Omental fat pad (tissue), 4 donors: ENCODE data around the gene CDK5R1. TPM values are rescaled to one million over a fixed set of nuclear protein-coding genes. Genes with fewer than 3 reads are reported as not detected.

Experiments used
- ATAC-seq: fragments of 150-250 bp; one replicate; pipeline ENCODE4 v1.9.1; 2016; ENCODE audit warnings: mild to moderate bottlenecking, moderate library complexity; ENCODE audit not compliant: low FRiP score
- DNase-seq: peaks from one replicate; pipeline ENCODE4 v3.0.0-alpha.2; 2019; ENCODE audit warnings: low spot score
- CTCF ChIP-seq, 3 donors: fragments of 450-650 bp; IDR thresholded peaks; one replicate each; pipeline ENCODE4 v1.5.1; 2016 to 2017; ENCODE audit warnings: antibody characterized with exemption in 3 of 3, mild to moderate bottlenecking in 3 of 3, moderate library complexity in 2 of 3
- total RNA-seq, 4 donors: library from RNA; depleted of rRNA; stranded (reverse); fragments of >200 nt; gene quantifications; one replicate each; pipeline ENCODE4 v1.1.0, GENCODE V29; 2016

Gene CDK5R1
- total RNA-seq, 4 donors from 2014 or later: 1.1 to 2.6 (median 1.8) TPM

DNA sequence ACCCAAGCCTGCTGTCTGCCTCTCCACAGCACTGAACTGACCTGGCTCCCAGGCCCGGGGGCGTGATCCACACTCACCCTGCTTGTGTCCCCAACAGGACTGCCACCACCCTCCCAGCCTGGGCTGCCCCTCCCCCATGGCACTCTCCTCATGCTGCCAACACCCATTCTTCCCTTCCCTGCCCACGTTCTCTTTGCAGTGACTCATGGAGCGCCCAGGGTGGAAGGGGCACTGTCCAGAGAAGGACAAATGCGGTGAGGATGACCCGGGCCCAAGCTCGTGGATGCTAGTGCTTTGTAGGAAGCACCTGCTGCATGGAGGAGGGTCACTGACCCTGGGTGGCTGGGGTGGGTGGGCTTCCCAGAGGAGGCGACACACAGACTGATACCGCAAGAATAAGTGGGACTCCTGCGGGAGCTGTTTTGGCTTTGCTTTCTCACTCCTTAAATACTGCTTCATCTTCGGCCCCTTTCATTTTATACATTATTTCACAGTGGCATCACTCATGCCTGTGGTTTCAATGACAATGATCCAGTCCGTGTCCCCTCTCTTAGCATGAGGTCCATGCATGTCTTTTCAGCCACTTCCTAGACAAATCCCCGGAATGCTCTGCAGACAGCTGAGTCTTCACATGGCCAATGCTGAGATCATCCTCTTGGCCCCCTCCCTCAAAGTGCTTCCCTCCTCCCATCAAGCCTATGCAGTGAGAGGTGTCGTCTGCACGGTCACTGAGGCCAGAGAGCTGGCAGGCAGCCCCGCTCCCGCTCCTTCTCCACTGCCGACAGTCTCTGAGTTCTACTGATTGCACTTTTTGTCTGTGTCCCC lies 17.6 kb downstream of the CDK5R1 start:
- no peak for ATAC-seq
- no peak for DNase-seq
- TF ChIP-seq CTCF (IDR thresholded peaks at IDR 0.05): no peak

DNA sequence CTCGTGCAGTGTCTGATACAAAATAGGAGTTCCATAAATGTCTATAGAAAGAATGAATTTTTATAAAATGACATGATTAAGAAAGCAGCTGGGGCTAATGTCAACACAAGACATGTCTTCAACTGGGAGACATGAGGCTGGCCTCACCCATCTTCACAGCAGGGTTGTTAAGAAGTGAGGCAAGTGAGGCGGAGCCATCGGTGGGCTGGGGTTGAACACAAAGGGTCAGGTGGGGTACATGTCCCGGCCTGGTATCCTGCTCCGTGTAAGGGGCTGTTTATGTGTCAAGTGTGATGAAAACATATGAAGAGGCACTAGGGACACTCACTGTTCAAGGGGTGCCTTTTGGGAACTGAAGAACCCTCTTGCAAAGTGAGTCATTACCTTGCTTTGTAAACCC lies 22.1 kb downstream of the CDK5R1 start:
- TF ChIP-seq CTCF (IDR thresholded peaks at IDR 0.05): no peak
- DNase-seq: no peak
- ATAC-seq: no peak

DNA sequence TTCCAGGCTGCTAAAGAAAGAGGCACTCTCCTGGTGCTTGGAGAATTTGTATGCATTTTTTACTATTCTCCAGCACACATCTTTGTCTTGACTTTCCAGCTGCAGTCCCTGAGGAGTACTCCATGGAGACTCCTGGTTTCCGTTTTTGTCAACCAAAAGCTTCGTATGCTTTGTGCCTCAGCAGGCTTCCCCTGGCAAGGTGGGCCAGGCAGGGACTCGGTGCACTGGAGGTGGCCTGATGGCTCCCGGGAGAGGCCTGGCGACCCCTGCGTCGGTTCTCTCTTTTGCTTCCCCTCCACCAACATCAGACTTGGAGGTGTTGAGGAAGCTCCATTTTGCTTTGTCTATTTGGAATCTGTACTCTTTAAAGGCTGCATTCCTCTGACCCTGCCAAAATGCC lies 23.7 kb downstream of the CDK5R1 start:
- no peak for TF ChIP-seq CTCF (IDR thresholded peaks at IDR 0.05)
- DNase-seq: no peak
- ATAC-seq: no peak

DNA sequence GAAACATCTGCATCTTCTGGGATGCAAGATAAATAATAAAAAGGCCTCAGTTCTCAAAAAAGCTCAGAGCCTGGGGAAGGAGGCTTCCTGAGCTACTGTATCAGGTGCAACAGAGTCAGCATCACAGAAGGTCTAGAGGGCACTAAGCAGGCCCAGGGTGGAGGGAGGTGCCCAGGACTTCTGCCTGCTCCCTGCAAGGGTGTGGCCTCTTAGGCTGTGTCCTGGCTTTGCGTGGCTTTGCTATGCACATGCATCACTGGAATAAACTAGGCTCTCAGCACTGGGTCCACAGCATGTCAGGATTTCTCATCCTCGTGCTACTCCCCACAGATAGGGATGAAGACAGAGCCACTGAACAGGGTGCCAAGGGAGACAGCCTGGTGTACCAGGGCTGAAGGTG lies 25.5 kb downstream of the CDK5R1 start:
- TF ChIP-seq CTCF (IDR thresholded peaks at IDR 0.05): no peak

GRCh38 chr17:32513579-32513978 lies 26.8 kb downstream of the CDK5R1 start:
- no peak for TF ChIP-seq CTCF (IDR thresholded peaks at IDR 0.05)
- no peak for ATAC-seq
- no peak for DNase-seq

More for the DNA sequence above, 25.5 kb downstream of the CDK5R1 start:
- DNase-seq: no peak
- no peak for ATAC-seq

- ATAC-seq: no peak
- no peak for TF ChIP-seq CTCF (IDR thresholded peaks at IDR 0.05)
- no peak for DNase-seq
These were observed 27.8 kb downstream of the CDK5R1 start for GRCh38 chr17:32514606-32515005.
